GM18498 (cell line): ENCODE measurements around the gene DCTD.

Experiments
- ATAC-seq: cut with Tn5 transposase; IDR thresholded peaks from one replicate; pipeline ENCODE4 v1.9.1; 2021; ENCODE audit warnings: mild to moderate bottlenecking, moderate library complexity; ENCODE audit not compliant: unreplicated experiment

Gene DCTD

DNA sequence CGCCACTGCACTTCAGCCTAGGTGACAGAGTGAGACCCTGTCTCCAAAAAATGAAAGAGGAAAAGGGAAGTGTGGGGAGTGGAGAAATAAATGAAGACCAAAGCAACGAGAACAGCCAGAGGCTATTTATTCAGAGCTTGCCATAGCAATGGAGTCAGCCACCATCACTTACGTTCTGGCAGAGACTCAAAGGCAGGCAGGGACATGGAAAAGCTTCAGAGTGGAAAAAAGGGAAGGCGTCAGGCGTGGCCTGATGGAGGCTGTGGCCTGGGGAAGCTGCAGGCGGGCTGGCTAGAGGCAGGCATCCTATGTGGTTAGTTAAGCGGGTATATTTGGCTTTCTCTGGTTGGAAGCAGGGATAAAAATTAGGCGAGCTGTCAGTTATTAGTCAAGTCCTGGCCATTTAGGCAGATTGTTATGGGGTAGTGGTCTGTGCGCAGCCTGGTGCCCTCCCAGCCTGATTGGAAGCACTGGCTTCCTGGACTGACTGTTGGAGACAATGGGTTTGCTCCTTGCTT lies 73.3 kb downstream of the DCTD start:
- ATAC-seq: no peak

- no peak for ATAC-seq
Measured at GRCh38 chr4:182842759-182843390, 74.3 kb downstream of the DCTD start.

DNA sequence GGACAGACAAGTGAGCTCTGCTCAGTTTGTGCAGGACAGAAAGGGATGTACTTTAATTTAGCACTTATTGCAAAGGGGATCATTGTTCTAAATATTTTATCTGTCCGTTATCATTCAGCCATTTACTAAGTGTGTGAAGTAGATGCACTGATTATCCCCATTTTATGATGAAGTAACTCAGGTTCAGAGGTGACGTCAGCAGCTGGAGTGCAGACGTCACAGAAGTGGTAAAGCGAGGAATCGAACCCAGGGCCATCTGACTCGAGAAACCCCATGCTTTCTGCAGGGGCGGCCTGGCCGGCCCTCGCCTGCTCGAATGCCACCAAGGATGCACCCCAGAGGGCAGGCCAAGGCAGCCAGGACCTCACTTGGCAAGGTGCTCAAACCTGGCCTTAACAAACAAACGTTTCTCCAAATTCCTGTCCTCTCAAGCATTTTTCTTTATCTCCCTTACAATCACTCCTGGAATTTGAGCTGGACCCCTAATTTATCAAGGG lies 75.0 kb downstream of the DCTD start:
- no peak for ATAC-seq

GRCh38 chr4:182840108-182840507 lies 77.1 kb downstream of the DCTD start:
- ATAC-seq: no peak
